DLD1 (cell line): Measurements from ENCODE around the gene TMEM81.

ENCODE experiments used
- in situ Hi-C: cut with HindIII; loops from 2 replicates; pipeline ENCODE4 v1.10.0; 2017; ENCODE audit warnings: low sequenced_read_pairs

Gene TMEM81

DNA sequence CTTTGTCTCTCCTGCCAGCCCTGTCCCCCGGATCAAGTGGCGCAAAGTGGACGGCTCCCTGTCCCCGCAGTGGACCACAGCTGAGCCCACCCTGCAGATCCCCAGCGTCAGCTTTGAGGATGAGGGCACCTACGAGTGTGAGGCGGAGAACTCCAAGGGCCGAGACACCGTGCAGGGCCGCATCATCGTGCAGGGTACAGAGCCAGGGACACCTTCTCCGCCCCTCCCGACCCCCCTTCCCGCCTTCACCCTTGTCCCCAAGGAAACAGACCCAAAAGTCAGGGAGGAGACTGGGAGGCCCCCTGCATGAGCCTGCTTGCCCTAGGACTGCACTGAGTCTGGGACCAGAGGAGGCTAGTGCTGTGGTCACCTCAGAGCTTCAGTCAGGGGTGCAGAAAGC lies 23.0 kb downstream of the TMEM81 start:
- in situ Hi-C loops, result no loop called here

DNA sequence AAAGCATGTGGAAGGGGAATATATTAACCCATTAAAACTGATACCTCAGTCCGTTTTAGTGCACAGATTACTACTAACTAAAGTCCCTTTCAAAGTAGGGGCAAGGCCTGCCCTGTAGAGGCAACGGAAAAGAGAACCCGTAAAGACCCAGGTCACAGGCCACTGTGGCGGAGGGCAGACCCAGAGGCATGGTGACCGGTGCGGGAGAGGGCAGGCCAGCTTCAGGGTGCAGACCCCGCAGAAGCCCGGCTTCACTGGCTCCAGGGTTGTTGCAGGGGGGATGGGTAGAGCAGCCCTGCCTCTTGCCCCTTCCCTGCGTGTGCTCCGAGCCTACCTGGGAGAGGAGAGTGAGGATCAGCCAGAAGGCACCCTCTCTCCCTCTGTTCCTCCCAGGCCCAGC lies 23.5 kb downstream of the TMEM81 start:
- in situ Hi-C loops, result no loop called here

- in situ Hi-C loops, result no loop called here
Measured at GRCh38 chr1:205059660-205060059, 24.6 kb downstream of the TMEM81 start.

GRCh38 chr1:205058853-205059252 lies 25.4 kb downstream of the TMEM81 start:
- in situ Hi-C loops, result no loop called here

DNA sequence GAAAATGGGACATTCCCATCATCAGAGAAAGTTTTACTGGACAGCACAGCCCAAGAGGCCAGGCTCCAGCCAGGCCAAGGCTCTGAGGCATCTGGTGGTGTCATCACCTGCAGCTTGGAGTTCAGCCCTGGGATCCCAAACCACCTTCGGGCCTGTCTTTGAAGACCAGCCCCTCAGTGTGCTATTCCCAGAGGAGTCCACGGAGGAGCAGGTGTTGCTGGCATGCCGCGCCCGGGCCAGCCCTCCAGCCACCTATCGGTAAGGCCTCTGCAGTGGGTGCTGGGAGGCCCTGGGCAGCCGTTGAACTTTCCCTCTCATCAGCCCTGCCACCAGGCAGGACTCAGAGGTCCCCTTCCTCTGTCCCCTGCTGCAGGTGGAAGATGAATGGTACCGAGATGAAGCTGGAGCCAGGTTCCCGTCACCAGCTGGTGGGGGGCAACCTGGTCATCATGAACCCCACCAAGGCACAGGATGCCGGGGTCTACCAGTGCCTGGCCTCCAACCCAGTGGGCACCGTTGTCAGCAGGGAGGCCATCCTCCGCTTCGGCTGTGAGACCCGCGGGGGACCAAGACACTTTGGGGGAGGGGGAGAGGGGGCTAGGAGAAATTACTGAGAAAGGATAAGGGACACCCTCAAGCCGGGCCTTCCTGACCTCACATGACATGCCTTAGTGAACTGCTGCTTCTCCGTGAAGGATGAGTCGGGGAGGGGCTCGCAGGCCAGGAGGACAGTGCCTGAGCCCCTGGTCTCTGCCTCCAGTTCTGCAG lies 26.3 kb downstream of the TMEM81 start:
- in situ Hi-C loops, result no loop called here

DNA sequence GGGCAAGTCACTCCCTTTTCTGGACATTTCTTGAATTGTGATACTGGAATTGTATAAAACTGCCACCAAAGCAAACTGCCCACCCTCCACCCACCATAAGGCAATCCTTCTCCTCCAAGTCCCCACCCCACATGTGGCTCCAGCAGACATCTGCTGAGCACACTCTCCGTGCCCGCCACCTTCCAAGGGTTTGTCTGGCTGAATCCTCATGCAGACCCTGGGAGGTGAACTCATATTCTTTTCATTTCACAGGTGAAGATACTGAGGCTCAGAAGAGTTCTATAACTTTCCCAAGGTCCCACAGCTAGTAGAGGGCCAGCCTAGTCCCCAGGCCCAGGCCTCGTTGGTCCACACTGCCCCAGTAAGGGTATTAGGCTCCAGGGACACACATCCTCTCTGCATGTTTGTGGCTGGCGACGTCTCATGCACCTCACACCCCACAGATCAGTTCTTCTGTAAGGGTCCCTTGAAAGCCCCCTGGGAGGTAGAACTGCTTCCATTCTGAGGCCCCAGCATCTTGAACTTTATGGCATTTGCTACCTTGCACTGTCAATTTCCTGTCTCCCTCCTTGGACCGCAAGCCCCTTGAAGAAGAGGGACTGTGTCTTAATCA lies 27.2 kb downstream of the TMEM81 start:
- in situ Hi-C loops, result no loop called here

- in situ Hi-C loops, result no loop called here
Measured at GRCh38 chr1:205056188-205056611, 28.1 kb downstream of the TMEM81 start.

- in situ Hi-C loops, result no loop called here
Measured at GRCh38 chr1:205054013-205054412, 30.2 kb downstream of the TMEM81 start.

- in situ Hi-C loops, result no loop called here
Measured at GRCh38 chr1:205053296-205053695, 31.0 kb downstream of the TMEM81 start.

DNA sequence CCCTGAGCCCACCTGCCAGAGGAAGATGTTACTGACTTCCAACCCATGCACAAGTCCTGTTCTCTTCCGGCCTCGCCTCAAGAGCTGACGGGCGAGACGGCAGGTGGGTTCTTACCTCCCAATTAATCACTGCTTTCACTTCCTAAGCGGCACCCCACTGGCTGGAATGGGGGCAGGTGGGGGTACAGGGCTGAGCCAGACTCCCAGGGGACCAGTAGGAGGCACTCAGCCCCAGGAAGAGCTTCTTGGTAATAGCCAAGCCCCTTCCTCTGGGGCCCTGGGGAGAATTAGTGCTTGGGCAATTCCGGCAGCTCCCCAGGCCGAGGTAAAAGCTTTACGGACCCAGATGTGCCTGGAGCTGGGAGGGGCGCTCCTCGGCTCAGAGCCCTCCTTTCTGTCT lies 31.6 kb downstream of the TMEM81 start:
- in situ Hi-C loops, result no loop called here

- in situ Hi-C loops, result no loop called here
Measured at GRCh38 chr1:205049479-205049878, 34.8 kb downstream of the TMEM81 start.

DNA sequence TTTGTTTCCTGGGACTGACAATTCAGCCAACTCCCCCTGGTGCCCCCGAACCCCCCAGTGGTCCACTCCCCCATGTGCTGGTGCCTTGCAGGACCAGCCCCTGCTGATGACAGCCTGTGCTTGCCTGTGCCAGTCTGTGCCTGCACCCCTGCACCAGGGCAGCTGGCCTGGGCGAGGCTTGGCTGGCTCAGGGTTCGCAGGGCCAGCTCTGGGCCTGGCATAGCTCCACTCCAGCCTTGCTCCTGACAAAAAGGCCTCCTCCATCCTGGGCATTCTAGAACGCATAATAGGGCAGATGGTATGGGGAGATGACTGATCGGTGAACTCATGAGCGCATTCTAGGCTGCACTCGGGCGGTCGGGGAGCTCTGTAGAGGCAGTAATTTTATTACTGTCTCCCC lies 35.9 kb downstream of the TMEM81 start:
- in situ Hi-C loops, result no loop called here

- in situ Hi-C loops, result no loop called here
Measured at GRCh38 chr1:205047764-205048231, 36.5 kb downstream of the TMEM81 start.

DNA sequence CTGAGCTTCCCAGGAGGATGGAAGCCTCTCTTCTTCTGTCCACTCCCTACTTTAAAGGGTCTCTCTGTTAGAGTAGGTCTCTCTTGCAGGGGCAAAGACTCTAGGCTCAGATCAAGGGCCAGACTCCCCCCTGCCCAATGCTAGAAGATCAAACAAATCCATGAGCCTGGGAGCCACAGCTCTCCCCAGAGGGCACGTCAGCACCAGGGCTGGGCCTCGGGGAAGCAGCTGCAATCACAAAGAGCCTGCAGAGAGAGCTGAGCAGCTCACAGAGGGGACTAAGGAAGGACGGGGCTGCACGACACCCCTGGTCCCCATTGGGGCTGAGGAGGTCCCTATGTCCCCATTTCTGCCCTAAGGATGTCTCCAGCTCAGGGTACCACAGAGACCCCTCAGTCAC lies 37.4 kb downstream of the TMEM81 start:
- in situ Hi-C loops, result no loop called here

- in situ Hi-C loops, result no loop called here
Measured at GRCh38 chr1:205045146-205045545, 39.1 kb downstream of the TMEM81 start.

DNA sequence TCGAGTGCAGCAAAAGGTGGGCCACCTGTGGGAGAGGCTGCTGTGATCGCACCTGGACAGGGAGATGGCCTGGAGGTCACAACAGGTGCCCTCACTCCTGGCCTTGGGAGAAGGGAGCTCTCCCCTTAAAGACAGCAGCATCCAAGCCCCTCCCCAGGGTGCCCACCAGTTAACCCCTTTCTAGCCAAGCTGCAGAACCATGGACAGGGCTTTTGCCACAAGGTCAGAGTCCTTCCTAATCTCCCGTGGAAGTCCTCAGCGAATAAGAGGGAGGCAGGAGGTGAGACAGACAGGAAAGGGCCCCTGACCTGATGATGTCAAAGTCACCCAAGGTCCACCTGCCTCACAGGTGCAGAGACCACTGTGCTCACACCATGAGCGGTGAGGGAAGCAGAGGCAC lies 39.5 kb downstream of the TMEM81 start:
- in situ Hi-C loops, result no loop called here

GRCh38 chr1:205043866-205044265 lies 40.4 kb downstream of the TMEM81 start:
- in situ Hi-C loops, result no loop called here

DNA sequence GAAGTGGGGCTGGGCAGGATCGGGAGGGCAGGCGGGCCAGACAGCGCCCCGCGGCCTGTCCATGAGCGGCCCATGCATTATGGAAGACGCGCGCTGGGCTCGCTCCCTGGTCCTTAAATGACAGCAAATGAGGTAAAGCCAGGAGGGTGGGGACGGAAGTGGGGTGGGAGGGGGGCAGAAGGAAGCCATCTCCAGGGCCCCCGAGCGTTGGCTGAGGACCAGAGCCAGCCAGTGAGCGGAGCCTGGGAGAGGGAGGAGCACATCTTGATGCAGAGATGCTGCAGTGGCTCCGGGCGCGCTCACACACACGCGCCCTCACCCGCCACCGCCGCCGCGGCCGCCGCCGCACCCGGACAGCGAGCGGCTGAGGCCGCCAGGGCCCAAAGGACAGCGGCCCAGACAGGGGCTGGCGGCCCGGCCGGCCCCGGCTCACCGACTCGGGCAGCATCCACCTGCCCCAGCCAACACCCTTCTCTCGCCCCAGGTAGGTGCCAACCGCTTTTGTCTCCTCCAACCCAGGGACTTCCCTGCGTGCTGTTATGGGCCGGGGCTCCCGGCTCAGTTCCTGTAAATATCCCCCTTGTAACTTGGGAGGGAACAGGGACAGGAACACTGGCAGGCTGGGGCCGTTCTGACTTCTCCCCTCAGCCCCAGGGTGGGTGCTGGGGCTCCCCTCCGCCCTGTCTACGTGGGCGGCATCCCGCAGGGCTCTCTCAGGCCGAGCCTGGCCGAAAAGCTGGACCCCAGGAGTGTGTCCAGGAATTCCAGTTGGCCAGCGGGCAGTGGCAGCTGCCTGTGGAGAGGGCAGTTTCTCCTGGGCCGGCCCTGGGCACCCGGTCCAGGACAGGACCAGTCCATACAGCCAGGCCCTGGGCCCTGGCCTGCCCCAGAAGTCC lies 41.1 kb downstream of the TMEM81 start, which contains the start of gene CNTN2:
Gene CNTN2 (plus strand): TSS at position 302 of the 896 bp plus-strand sequence. CDS start 9,974 bp downstream, outside the sequence.
- in situ Hi-C loops, result no loop called here

- in situ Hi-C loops, result no loop called here
Measured at GRCh38 chr1:205041998-205042910, 42.0 kb downstream of the TMEM81 start.

- in situ Hi-C loops, result no loop called here
Measured at GRCh38 chr1:205041001-205041715, 43.1 kb downstream of the TMEM81 start.
